Upper lobe of right lung (tissue), 1 donor: ENCODE data around the gene HLA-DQB1. TPM values are rescaled to one million over a fixed set of nuclear protein-coding genes. Genes with fewer than 3 reads are reported as not detected.
"Not testable (repeated sequence)": the region's sequence is repeated elsewhere in the genome, so short reads cannot be mapped to it uniquely, and the experiment has no call there.

Source experiments
- ATAC-seq: fragments of 200-7000 bp; cut with Tn5 transposase; one replicate; pipeline ENCODE4 v1.9.1; 2020; ENCODE audit warnings: mild to moderate bottlenecking, moderate library complexity
- DNase-seq: peaks from one replicate; pipeline ENCODE4 v3.0.0-alpha.2; 2020
- H3K27ac ChIP-seq: fragments of 200-600 bp; one replicate; pipeline ENCODE4 v1.8.0; 2022
- H3K27me3 ChIP-seq: fragments of 200-600 bp; one replicate; pipeline ENCODE4 v1.8.0; 2022; ENCODE audit warnings: mild to moderate bottlenecking
- H3K36me3 ChIP-seq: fragments of 200-600 bp; one replicate; pipeline ENCODE4 v1.8.0; 2022
- H3K4me1 ChIP-seq: fragments of 200-600 bp; one replicate; pipeline ENCODE4 v1.8.0; 2022
- H3K4me3 ChIP-seq: fragments of 200-600 bp; one replicate; pipeline ENCODE4 v1.8.0; 2022; ENCODE audit warnings: mild to moderate bottlenecking
- H3K9me3 ChIP-seq: fragments of 200-600 bp; one replicate; pipeline ENCODE4 v1.8.0; 2022
- intact Hi-C: fragments of 100-400 bp; cut with DNase I; formaldehyde crosslinking; loops from one replicate; pipeline ENCODE4 v1.11.0; 2022
- total RNA-seq: library from RNA; stranded (reverse); fragmentation: NEBNext Ultra II Directional; extraction: Animal tissue kit (Norgen Biotek cat#: 25700); gene quantifications from one replicate; pipeline ENCODE4 v1.2.1, GENCODE V29; 2021
- TF ChIP-seq, protein P1 (sequence below): fragments of 200-600 bp; IDR thresholded peaks from one replicate; pipeline ENCODE4 v1.8.0; 2022; ENCODE audit warnings: antibody characterized with exemption
- donor health status: DM: no; HTN: yes; CAD: no; lungs with severe emphysema.

HLA-DQB1 gene
- total RNA-seq, 1 donor from 2014 or later: 94.9 TPM

DNA sequence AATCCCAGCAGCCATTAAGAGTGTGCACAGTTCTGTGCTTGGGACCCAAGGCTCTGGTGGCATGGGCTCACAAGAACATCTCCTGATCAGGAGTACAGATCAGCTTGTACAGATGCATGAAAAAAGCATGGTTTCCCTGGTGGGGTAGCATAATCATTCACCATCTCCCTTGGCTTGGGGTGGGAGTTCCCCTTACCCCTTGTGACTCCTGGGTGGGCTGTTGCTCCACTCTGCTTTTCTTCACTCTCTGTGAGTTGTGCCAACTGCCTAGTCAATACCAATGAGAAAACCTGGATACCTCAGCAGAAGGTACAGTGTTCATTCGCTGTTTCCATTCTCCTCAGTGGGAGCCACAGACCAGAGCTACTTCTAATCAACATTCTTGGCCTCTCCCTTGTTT is 13.6 kb upstream of the HLA-DQB1 start:
- TF ChIP-seq, protein P1, sequence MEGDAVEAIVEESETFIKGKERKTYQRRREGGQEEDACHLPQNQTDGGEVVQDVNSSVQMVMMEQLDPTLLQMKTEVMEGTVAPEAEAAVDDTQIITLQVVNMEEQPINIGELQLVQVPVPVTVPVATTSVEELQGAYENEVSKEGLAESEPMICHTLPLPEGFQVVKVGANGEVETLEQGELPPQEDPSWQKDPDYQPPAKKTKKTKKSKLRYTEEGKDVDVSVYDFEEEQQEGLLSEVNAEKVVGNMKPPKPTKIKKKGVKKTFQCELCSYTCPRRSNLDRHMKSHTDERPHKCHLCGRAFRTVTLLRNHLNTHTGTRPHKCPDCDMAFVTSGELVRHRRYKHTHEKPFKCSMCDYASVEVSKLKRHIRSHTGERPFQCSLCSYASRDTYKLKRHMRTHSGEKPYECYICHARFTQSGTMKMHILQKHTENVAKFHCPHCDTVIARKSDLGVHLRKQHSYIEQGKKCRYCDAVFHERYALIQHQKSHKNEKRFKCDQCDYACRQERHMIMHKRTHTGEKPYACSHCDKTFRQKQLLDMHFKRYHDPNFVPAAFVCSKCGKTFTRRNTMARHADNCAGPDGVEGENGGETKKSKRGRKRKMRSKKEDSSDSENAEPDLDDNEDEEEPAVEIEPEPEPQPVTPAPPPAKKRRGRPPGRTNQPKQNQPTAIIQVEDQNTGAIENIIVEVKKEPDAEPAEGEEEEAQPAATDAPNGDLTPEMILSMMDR: no peak
- Histone ChIP-seq H3K4me1 (no peaks in the 10 kb centered on the region), H3K4me3 (no peak overlapping the region), H3K36me3 (no peaks in the 10 kb centered on the region), H3K27me3 (no peaks in the 10 kb centered on the region), H3K27ac (no peak overlapping the region), H3K9me3 (no peaks in the 10 kb centered on the region)
- intact Hi-C loops: no loop called here
- ATAC-seq (no peak), DNase-seq (no peak)

DNA sequence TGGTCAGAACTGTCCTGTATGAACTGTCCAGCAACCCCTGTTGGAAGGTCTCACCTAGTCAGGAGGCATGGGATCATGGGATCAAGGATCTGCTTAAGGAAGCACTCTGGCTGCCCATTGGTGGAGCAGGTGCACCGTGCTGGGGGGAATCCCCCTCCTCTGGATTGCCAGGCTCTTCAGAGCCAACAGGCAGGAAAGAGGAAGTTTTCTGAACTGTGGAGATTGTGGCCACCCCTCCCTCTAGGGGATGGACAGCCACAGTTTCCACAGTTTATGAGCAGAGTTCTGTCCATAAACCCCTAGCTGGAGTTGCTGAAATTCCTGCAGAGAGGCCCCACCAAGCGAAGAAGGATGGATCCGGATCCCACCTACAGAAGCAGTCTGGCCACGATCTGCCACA is 13.0 kb upstream of the HLA-DQB1 start:
- ATAC-seq: no peak
- no peaks in the 10 kb centered on the region for H3K4me1 ChIP-seq
- intact Hi-C loops: no loop called here
- H3K36me3 ChIP-seq: no peaks in the 10 kb centered on the region
- TF ChIP-seq, protein P1: no peak
- H3K27me3 ChIP-seq: no peaks in the 10 kb centered on the region
- H3K9me3 ChIP-seq: no peaks in the 10 kb centered on the region
- no peak overlapping the region for H3K27ac ChIP-seq
- no peak for DNase-seq
- no peak overlapping the region for H3K4me3 ChIP-seq

DNA sequence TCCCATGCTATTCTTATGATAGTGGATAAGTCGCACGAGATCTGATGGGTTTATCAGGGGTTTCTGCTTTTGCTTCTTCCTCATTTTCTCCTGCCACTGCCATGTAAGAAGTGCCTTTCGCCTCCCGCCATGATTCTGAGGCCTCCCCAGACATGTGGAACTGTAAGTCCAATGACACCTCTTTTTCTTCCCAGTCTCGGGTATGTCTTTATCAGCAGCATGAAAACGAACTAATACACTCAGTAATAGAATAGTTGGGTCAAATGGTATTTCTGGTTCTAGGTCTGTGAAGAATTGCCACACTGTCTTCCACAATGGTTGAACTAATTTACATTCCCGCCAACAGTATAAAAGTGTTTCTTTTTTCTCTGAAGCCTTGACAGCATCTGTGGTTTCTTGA is 7.7 kb upstream of the HLA-DQB1 start:
- H3K9me3 ChIP-seq, H3K4me3 ChIP-seq, H3K36me3 ChIP-seq, DNase-seq, H3K4me1 ChIP-seq, ATAC-seq, H3K27me3 ChIP-seq, H3K27ac ChIP-seq, intact Hi-C loops: not testable (repeated sequence)

DNA sequence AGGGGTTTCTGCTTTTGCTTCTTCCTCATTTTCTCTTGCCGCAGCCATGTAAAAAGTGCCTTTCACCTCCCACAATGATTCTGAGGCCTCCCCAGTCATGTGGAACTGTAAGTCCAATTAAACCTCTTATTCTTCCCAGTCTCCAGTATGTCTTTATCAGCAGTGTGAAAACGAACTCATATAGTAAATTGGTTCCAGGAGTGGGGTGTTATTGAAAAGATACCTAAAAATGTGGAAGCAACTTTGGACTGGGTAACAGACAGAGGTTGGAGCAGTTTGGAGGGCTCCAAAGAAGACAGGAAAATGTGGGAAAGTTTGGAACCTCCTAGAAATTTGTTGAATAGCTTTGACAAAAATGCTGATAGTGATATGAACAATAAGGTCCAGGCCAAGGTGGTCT is 5.5 kb upstream of the HLA-DQB1 start:
- H3K4me1 ChIP-seq, intact Hi-C loops, DNase-seq, H3K27ac ChIP-seq, H3K27me3 ChIP-seq, H3K9me3 ChIP-seq, H3K4me3 ChIP-seq, ATAC-seq, H3K36me3 ChIP-seq: not testable (repeated sequence)

DNA sequence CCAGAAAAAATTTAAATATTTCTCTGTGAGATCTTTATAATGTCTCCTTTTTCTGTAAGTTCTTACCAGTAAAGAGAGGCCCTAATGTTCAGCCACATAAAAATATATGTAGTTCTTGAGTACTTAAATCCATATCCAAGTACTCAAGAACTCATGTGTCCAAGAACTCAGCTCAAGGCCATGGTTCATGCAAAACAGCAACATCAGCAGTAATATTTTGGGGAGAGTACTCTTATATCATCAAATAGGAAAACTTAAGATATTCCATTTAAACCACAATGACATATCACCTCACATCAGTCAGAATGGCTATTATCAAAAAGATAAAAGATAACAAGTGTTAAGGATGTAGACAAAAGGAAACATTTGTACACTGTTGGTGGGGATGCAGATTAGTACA is 3.4 kb upstream of the HLA-DQB1 start:
- Histone ChIP-seq H3K27ac (no peak overlapping the region), H3K4me1 (no peaks in the 10 kb centered on the region), H3K36me3 (no peaks in the 10 kb centered on the region), H3K9me3 (no peaks in the 10 kb centered on the region), H3K27me3 (no peaks in the 10 kb centered on the region), H3K4me3 (no peak overlapping the region)
- TF ChIP-seq, protein P1: no peak
- intact Hi-C loops: loop anchor here (10.0 kb wide), 1 partner anchor 95 kb away; the partner anchor contains the start of gene HLA-DQB2
- no peak for ATAC-seq
- no peak for DNase-seq

DNA sequence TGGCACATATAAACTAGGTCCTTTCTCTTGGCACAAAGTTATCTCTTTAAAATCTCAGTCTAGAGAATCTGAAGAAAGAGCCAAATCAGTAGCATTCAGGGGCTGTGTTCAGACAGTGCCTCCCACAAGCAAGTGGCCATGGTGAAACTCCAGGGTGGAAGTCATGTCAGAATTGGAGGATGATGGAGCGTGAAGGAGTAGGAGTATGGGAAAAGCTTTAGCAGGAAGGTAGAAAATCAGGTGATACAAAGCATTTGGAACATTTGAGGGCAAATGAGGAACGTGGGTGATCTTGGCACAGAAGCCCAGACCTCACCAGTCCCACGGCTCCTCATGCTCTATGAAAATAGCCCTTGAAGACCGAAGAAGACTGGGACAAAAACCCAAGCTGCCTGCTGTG is 2.8 kb upstream of the HLA-DQB1 start:
- ATAC-seq: no peak
- Histone ChIP-seq H3K27ac (no peak overlapping the region), H3K9me3 (no peaks in the 10 kb centered on the region), H3K27me3 (no peaks in the 10 kb centered on the region), H3K4me1 (no peaks in the 10 kb centered on the region), H3K4me3 (no peak overlapping the region), H3K36me3 (no peaks in the 10 kb centered on the region)
- intact Hi-C loops: loop anchor here (10.0 kb wide), 1 partner anchor 96 kb away; the partner anchor contains the start of gene HLA-DQB2
- TF ChIP-seq, protein P1: no peak
- no peak for DNase-seq

DNA sequence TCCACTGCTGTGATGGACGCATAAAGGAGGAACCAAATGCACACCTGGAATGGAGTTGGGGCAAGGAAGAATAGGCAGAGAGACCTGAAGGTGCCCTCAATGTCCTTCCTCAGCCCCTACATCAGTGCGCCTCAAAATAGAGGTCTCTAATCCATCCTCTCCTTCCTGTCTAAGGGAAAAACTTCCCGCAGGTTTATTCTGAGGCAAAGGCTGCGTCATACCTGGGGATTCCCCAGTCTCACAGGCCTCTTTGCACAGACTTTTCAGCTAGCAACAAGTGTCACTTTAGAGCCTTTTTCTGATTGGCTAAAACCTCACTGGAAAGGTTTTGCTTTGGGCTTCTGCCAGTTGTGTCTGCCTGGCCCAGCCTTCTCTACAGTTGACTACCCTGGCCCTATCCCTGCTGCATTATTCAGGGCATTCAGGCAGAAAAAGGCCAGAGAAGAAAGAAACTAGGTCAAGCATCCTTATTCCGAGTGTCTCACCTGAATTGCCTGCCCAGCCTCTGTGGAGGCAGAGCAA is 1.8 kb upstream of the HLA-DQB1 start:
- Histone ChIP-seq H3K9me3 (no peaks in the 10 kb centered on the region), H3K27me3 (no peaks in the 10 kb centered on the region), H3K27ac (no peak overlapping the region), H3K4me1 (no peaks in the 10 kb centered on the region), H3K4me3 (no peak overlapping the region), H3K36me3 (no peaks in the 10 kb centered on the region)
- intact Hi-C loops: loop anchor here (10.0 kb wide), 1 partner anchor 97 kb away; the partner anchor contains the start of gene HLA-DQB2
- peak; percentile 47 for DNase-seq
- peak; percentile 86 for ATAC-seq
- TF ChIP-seq, protein P1: no peak
